ENCODE measurements around the gene LHX2.

Gene LHX2

DNA sequence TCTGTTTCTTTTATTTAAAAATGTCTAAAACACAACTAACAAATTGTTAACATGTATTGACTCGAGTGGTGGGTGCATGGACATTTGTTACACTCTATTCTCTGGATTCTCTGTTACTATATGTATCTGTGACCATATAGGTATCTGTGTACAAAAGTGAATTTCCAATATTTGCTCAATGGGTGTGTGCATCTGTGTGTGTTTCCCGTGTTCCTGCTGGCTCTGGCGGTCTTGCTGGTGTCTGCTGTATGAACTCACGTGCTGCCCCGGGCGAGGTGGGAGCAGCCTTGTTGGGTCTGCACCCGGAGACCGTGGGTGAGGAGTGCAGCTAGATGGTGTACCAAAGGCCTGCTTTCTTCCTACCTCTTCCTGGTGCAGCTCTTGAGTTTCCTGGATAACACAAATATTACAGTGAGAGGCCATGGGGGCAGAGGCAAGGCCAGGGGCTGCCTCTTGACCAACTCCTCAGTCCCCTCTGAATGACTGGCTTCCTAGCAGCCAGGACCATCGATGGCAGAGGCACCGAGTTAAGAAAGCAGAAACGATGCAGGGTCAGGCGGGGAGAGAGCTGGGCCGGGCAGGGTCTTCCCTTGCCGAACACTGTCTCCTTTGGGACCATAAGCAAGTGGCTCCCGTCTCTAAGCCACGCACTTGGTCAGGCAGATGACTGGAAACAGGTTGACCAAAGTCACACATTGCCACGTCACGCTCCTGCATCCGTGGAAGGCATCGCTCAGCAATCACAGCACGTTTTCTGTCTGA, 49.5 kb downstream of the LHX2 start:
- Histone ChIP-seq H3K9ac (ENCODE audit: low read depth in 1 of 2, low read length in 2 of 2) (no peak overlapping the region), H3K9me3 (ENCODE audit: control insufficient read depth in 1 of 2, low read length in 2 of 2) (no peaks in the 10 kb centered on the region), H3K4me1 (ENCODE audit: control insufficient read depth in 1 of 2, insufficient read depth in 2 of 2, low read length in 2 of 2) (no peaks in the 10 kb centered on the region), H3K4me3 (ENCODE audit: low read depth in 1 of 2, low read length in 2 of 2) (no peak overlapping the region), H3K36me3 (ENCODE audit: control insufficient read depth in 1 of 2, insufficient read depth in 2 of 2, low read length in 2 of 2) (no peaks in the 10 kb centered on the region), H3K27ac (ENCODE audit: low read depth, low read length) (no peak overlapping the region), H3K27me3 (ENCODE audit: control insufficient read depth in 1 of 2, insufficient read depth in 2 of 2, low read length in 2 of 2) (peaks cover 2 to 3% of the 10 kb centered on the region in 2 donors)

DNA sequence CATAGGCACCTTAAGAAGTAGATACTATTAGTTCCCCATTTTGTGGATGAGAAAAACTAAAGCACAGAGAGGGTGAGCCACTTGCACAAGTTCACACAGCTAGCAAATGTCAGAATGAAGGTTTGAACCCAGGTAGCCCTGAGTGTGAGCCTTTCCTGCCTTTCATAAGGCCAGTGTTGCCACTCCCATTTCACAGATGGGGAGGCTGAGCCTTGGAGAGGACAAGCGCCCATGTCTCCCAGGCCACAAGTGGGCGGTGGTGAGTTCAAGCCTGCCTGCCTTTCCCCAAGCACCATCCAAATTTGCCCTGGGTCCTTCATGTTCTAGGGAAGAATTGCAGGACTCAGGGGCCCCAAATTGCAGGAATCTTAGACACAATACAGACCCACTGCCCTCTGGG, 50.6 kb downstream of the LHX2 start:
- H3K4me3 ChIP-seq (ENCODE audit: low read depth in 1 of 2, low read length in 2 of 2), result no peak overlapping the region
- no peaks in the 10 kb centered on the region for H3K9me3 ChIP-seq (ENCODE audit: control insufficient read depth in 1 of 2, low read length in 2 of 2)
- no peaks in the 10 kb centered on the region for H3K36me3 ChIP-seq (ENCODE audit: control insufficient read depth in 1 of 2, insufficient read depth in 2 of 2, low read length in 2 of 2)
- no peak overlapping the region for H3K27ac ChIP-seq (ENCODE audit: low read depth, low read length)
- no peaks in the 10 kb centered on the region for H3K27me3 ChIP-seq (ENCODE audit: control insufficient read depth in 1 of 2, insufficient read depth in 2 of 2, low read length in 2 of 2)
- no peak overlapping the region for H3K9ac ChIP-seq (ENCODE audit: low read depth in 1 of 2, low read length in 2 of 2)
- no peaks in the 10 kb centered on the region for H3K4me1 ChIP-seq (ENCODE audit: control insufficient read depth in 1 of 2, insufficient read depth in 2 of 2, low read length in 2 of 2)

DNA sequence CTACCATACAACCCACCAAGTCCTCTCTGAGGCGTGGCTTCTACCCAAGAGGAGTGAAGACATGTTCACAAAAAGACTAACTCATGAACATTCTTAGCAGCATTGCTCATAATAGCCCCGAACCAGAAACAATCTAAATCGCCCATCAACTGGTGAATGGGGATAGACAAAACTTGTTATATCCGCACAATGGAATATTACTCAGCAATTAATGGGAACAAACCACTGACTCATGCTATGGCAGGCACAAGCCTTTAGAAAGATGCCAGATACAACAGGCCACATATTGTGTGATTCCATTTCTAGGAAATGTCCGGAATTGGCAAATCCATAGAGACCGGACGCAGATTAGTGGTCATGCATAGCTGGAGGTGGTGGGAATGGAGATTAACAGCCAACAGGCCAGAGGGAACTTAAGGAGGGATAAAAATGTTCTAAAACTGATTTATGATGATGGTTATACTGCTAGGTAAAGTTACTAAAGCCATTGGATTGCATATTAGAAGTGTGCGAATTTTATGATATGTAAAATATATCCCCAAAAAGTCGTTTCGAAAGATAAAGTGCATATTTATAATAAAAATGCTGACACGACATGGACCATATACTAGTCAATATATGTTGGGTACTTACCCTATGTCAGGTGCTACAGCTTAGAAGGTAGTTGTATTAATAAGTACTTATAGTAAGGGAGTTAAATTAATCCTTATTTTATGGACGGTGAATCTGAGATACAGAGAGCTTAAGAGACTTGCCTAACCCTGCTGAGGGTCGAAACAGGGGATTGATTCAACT, 55.4 kb downstream of the LHX2 start:
- peaks cover 0 to 2% of the 10 kb centered on the region in 2 donors for H3K27me3 ChIP-seq (ENCODE audit: control insufficient read depth in 1 of 2, insufficient read depth in 2 of 2, low read length in 2 of 2)
- no peaks in the 10 kb centered on the region for H3K4me1 ChIP-seq (ENCODE audit: control insufficient read depth in 1 of 2, insufficient read depth in 2 of 2, low read length in 2 of 2)
- no peak overlapping the region for H3K9ac ChIP-seq (ENCODE audit: low read depth in 1 of 2, low read length in 2 of 2)
- no peak overlapping the region for H3K27ac ChIP-seq (ENCODE audit: low read depth, low read length)
- no peak overlapping the region for H3K4me3 ChIP-seq (ENCODE audit: low read depth in 1 of 2, low read length in 2 of 2)
- no peaks in the 10 kb centered on the region for H3K36me3 ChIP-seq (ENCODE audit: control insufficient read depth in 1 of 2, insufficient read depth in 2 of 2, low read length in 2 of 2)
- H3K9me3 ChIP-seq (ENCODE audit: control insufficient read depth in 1 of 2, low read length in 2 of 2), result no peaks in the 10 kb centered on the region

DNA sequence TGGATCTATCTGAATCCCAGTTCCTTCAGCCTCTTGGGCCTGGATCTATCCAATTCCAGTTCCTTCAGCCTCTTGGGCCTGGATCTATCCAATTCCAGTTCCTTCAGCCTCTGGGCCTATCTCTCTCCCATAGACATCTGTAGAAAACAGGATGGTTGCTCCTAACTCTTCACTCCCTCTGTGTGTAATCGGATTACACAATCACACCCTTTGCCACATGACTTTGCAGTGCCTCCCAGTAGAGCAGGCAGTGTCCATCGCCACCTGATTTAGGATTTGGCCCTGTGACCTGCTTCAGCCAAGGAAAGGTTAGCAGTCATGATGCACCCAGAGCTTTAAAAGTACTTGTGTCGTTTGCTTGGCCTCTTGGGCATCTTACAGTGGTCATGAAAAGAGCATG, 56.7 kb downstream of the LHX2 start:
- Histone ChIP-seq H3K36me3 (ENCODE audit: control insufficient read depth in 1 of 2, insufficient read depth in 2 of 2, low read length in 2 of 2) (no peaks in the 10 kb centered on the region), H3K4me1 (ENCODE audit: control insufficient read depth in 1 of 2, insufficient read depth in 2 of 2, low read length in 2 of 2) (no peaks in the 10 kb centered on the region), H3K9ac (ENCODE audit: low read depth in 1 of 2, low read length in 2 of 2) (no peak overlapping the region), H3K27me3 (ENCODE audit: control insufficient read depth in 1 of 2, insufficient read depth in 2 of 2, low read length in 2 of 2) (peaks cover 3 to 11% of the 10 kb centered on the region in 2 donors), H3K27ac (ENCODE audit: low read depth, low read length) (no peak overlapping the region), H3K4me3 (ENCODE audit: low read depth in 1 of 2, low read length in 2 of 2) (no peak overlapping the region), H3K9me3 (ENCODE audit: control insufficient read depth in 1 of 2, low read length in 2 of 2) (no peaks in the 10 kb centered on the region)

DNA sequence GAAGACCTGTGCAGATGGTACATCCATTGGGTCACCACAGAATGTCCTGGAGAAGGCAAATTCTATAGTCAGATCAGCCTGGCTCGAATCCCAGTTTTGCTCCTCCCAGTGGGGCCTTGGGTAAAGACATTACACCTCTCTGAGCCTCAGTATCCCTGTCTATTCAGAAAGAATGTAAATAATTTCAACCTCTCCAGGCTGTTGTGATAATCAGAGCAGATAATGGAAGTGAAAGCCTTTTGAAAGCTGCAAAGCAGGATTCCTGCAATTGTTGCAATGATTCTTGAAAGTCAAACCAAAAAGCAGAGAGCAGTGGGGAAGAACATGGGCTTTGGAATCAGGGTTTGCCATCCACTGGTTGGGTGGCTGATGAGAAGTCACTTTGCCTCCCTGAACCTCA, 63.2 kb downstream of the LHX2 start:
- no peak overlapping the region for H3K9ac ChIP-seq (ENCODE audit: low read depth in 1 of 2, low read length in 2 of 2)
- H3K27me3 ChIP-seq (ENCODE audit: control insufficient read depth in 1 of 2, insufficient read depth in 2 of 2, low read length in 2 of 2), result peaks cover 3 to 16% of the 10 kb centered on the region in 2 donors
- no peak overlapping the region for H3K27ac ChIP-seq (ENCODE audit: low read depth, low read length)
- H3K4me3 ChIP-seq (ENCODE audit: low read depth in 1 of 2, low read length in 2 of 2), result no peak overlapping the region
- no peaks in the 10 kb centered on the region for H3K36me3 ChIP-seq (ENCODE audit: control insufficient read depth in 1 of 2, insufficient read depth in 2 of 2, low read length in 2 of 2)
- no peaks in the 10 kb centered on the region for H3K9me3 ChIP-seq (ENCODE audit: control insufficient read depth in 1 of 2, low read length in 2 of 2)
- no peaks in the 10 kb centered on the region for H3K4me1 ChIP-seq (ENCODE audit: control insufficient read depth in 1 of 2, insufficient read depth in 2 of 2, low read length in 2 of 2)

DNA sequence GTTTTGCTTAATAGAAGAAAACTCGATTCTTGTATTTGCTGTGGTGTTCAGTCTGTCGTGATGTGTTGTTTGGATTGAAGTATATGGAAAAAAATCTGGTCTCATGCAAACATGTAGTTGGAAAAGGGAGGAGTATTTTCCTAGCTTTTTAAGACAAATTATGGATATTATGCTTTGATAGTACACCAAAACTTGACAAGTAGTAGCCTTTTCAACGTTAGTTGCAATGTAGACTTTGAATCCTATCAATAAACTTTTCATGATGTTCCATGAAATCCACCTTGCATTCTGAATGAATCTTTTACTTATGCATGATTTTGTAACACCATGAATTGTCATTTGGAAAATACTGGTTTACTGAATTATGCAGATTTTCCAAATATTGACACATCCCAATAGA, 64.2 kb downstream of the LHX2 start:
- H3K4me3 ChIP-seq (ENCODE audit: low read depth in 1 of 2, low read length in 2 of 2), result no peak overlapping the region
- H3K9me3 ChIP-seq (ENCODE audit: control insufficient read depth in 1 of 2, low read length in 2 of 2), result no peaks in the 10 kb centered on the region
- no peak overlapping the region for H3K9ac ChIP-seq (ENCODE audit: low read depth in 1 of 2, low read length in 2 of 2)
- no peaks in the 10 kb centered on the region for H3K4me1 ChIP-seq (ENCODE audit: control insufficient read depth in 1 of 2, insufficient read depth in 2 of 2, low read length in 2 of 2)
- no peak overlapping the region for H3K27ac ChIP-seq (ENCODE audit: low read depth, low read length)
- H3K27me3 ChIP-seq (ENCODE audit: control insufficient read depth in 1 of 2, insufficient read depth in 2 of 2, low read length in 2 of 2), result peaks cover 3 to 16% of the 10 kb centered on the region in 2 donors
- no peaks in the 10 kb centered on the region for H3K36me3 ChIP-seq (ENCODE audit: control insufficient read depth in 1 of 2, insufficient read depth in 2 of 2, low read length in 2 of 2)

DNA sequence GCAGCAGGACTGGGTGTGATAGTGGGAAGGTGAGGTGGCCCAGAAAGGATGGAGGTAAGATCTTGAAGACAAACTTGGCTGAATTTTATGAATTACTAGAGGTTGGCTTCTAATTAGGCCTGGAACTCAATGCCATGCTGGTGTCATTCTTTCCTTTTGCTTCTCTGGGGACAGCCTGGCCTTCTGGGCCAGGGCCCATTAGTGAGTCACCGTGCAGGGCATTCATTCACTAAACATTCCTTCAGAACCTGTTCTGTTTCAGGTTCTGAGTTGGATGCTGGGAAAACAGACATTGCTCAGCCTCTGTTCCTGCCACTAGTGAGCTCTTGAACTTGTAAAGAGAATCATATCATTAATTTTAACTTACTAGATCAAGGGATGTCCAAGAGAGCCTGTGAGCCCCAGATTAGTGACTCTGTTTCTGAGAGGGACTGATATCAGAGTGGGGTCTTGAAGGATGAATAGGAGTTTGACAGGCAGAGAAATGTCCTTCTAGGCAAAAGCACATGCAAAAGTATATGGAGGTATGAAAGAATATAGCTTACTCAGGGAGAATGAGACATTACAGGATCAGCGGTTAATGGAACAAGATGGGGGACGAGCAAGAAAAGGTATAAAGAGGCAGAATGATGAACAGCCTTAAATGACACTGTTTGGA, 66.5 kb downstream of the LHX2 start:
- no peak overlapping the region for H3K4me3 ChIP-seq (ENCODE audit: low read depth in 1 of 2, low read length in 2 of 2)
- no peak overlapping the region for H3K27ac ChIP-seq (ENCODE audit: low read depth, low read length)
- H3K9me3 ChIP-seq (ENCODE audit: control insufficient read depth in 1 of 2, low read length in 2 of 2), result no peaks in the 10 kb centered on the region
- H3K9ac ChIP-seq (ENCODE audit: low read depth in 1 of 2, low read length in 2 of 2), result no peak overlapping the region
- peaks cover 0 to 4% of the 10 kb centered on the region in 2 donors for H3K27me3 ChIP-seq (ENCODE audit: control insufficient read depth in 1 of 2, insufficient read depth in 2 of 2, low read length in 2 of 2)
- H3K36me3 ChIP-seq (ENCODE audit: control insufficient read depth in 1 of 2, insufficient read depth in 2 of 2, low read length in 2 of 2), result no peaks in the 10 kb centered on the region
- H3K4me1 ChIP-seq (ENCODE audit: control insufficient read depth in 1 of 2, insufficient read depth in 2 of 2, low read length in 2 of 2), result no peaks in the 10 kb centered on the region

DNA sequence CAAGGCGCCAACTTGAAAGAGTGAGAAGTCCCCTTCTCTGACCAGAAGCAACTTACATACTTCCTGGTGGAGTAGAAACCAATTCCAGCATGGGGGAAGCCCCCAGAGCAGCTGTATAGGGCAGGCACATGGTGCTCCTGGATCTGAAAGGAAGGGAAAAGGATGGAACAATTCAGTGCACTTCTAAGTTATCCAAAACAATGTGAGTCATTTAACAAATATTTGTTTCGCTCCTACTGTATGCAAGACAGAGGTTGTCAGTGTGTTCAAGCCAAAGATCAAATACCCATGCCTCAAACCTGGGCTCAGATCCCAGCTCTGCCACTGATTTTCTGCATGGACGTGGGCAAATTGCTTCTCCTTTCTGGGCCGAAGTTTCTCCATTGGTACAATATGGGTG, 67.1 kb downstream of the LHX2 start:
- Histone ChIP-seq H3K27ac (ENCODE audit: low read depth, low read length) (no peak overlapping the region), H3K9me3 (ENCODE audit: control insufficient read depth in 1 of 2, low read length in 2 of 2) (no peaks in the 10 kb centered on the region), H3K36me3 (ENCODE audit: control insufficient read depth in 1 of 2, insufficient read depth in 2 of 2, low read length in 2 of 2) (no peaks in the 10 kb centered on the region), H3K27me3 (ENCODE audit: control insufficient read depth in 1 of 2, insufficient read depth in 2 of 2, low read length in 2 of 2) (peaks cover 0 to 4% of the 10 kb centered on the region in 2 donors), H3K4me3 (ENCODE audit: low read depth in 1 of 2, low read length in 2 of 2) (no peak overlapping the region), H3K4me1 (ENCODE audit: control insufficient read depth in 1 of 2, insufficient read depth in 2 of 2, low read length in 2 of 2) (no peaks in the 10 kb centered on the region), H3K9ac (ENCODE audit: low read depth in 1 of 2, low read length in 2 of 2) (no peak overlapping the region)

DNA sequence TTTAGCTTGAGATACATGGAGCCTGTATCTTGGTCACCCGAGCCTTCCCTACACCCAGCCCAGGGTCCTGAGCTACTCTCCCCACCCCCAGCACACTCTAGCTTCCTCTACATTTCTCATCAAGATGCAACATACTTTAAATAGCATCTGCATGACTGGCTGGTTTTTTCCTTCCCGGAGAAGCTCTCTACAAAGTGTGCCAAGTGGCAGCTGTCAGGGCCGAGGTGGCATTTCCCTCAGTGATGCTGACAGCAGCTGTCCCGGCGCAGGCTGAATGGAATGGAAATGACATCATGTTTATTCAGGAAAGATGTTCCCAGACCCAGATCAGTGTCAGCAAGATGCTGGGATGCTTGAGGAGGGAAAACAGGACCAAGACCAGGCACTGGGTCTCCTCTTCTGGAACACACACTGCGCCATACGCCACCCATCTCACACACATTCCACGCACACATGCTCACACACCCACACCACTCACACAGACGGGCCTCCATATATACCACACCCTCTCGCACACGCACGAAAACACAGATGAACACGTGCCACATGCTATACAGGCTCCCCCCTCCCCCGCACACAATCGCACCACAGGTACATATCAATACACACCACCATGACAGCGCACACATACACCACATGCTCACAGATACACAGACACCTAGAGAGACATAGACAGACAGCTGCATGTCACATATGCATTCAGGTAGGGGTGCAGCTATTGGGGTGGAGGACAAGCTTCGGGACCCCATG, 67.8 kb downstream of the LHX2 start:
- no peak overlapping the region for H3K27ac ChIP-seq (ENCODE audit: low read depth, low read length)
- no peaks in the 10 kb centered on the region for H3K9me3 ChIP-seq (ENCODE audit: control insufficient read depth in 1 of 2, low read length in 2 of 2)
- H3K27me3 ChIP-seq (ENCODE audit: control insufficient read depth in 1 of 2, insufficient read depth in 2 of 2, low read length in 2 of 2), result peaks cover 0 to 4% of the 10 kb centered on the region in 2 donors
- H3K4me1 ChIP-seq (ENCODE audit: control insufficient read depth in 1 of 2, insufficient read depth in 2 of 2, low read length in 2 of 2), result no peaks in the 10 kb centered on the region
- no peak overlapping the region for H3K9ac ChIP-seq (ENCODE audit: low read depth in 1 of 2, low read length in 2 of 2)
- H3K4me3 ChIP-seq (ENCODE audit: low read depth in 1 of 2, low read length in 2 of 2), result no peak overlapping the region
- H3K36me3 ChIP-seq (ENCODE audit: control insufficient read depth in 1 of 2, insufficient read depth in 2 of 2, low read length in 2 of 2), result no peaks in the 10 kb centered on the region

Measured in duodenal mucosa (tissue), 2 donors.